B cell (primary cell): ENCODE data around the gene CFAP74.

ENCODE experiments used
- CTCF ChIP-seq: fragments of 200-600 bp; IDR thresholded peaks from one replicate; pipeline ENCODE4 v1.8.0; 2022; ENCODE audit warnings: antibody characterized with exemption, mild to moderate bottlenecking
- EZH2 ChIP-seq: IDR thresholded peaks from 2 replicates; pipeline ENCODE4 v1.6.1; 2012; ENCODE audit warnings: borderline replicate concordance, low read depth, mild to moderate bottlenecking, moderate library complexity, low read length; ENCODE audit not compliant: insufficient read depth, poor library complexity, severe bottlenecking

DNA sequence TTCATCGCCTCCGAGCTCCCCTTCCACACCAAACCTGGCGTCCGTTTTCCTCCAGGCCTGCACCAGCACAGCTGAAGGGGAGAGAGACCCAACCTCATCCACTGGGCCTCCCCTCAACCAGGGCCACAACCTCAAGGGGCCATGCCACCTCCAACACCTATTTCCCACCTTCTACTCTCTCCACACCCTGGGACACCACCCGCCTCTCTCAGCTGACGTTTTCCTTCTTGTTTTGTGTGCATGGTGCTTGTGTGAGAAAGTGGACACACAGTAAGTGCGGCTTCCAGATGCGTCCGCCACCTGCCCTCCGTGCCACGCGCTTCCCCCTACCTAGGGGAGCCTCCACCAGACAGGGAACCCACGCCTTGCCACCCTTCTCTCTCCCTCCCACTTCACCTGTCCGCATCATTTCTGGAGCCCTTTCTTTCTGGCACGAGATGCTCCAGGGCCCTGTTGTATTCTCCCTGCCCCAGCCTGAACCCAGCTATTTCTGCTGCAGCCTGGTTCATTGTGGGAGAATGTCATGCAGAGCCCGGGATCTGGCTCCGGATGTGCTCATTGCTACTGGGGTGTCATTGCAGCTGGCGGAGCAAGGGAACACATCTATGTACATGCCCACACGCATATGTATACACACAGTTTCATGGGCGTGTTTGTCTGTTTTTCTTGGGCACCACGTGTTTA, 111.4 kb downstream of the CFAP74 start:
- no peak for TF ChIP-seq CTCF
- TF ChIP-seq EZH2, result no peak
